AG08395 (cell line): ENCODE measurements around the gene HS1BP3.
A peak's percentile ranks its signal among the peaks of the same experiment; 100 is the strongest.

ENCODE experiments used
- DNase-seq: peaks from one replicate; pipeline ENCODE4 v3.0.0; 2012; ENCODE audit warnings: mixed read lengths, low spot score

HS1BP3 gene, protein sequence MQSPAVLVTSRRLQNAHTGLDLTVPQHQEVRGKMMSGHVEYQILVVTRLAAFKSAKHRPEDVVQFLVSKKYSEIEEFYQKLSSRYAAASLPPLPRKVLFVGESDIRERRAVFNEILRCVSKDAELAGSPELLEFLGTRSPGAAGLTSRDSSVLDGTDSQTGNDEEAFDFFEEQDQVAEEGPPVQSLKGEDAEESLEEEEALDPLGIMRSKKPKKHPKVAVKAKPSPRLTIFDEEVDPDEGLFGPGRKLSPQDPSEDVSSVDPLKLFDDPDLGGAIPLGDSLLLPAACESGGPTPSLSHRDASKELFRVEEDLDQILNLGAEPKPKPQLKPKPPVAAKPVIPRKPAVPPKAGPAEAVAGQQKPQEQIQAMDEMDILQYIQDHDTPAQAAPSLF

GRCh38 chr2:20650877-20651730 lies at the start of gene HS1BP3:
TSS of gene HS1BP3 (minus strand) at chr2:20651098. CDS start at chr2:20651063, 35 bp downstream.
- peak; percentile 96 for DNase-seq

- DNase-seq, result no peak
These were observed 48.2 kb upstream of the HS1BP3 start for GRCh38 chr2:20698916-20699613.

DNA sequence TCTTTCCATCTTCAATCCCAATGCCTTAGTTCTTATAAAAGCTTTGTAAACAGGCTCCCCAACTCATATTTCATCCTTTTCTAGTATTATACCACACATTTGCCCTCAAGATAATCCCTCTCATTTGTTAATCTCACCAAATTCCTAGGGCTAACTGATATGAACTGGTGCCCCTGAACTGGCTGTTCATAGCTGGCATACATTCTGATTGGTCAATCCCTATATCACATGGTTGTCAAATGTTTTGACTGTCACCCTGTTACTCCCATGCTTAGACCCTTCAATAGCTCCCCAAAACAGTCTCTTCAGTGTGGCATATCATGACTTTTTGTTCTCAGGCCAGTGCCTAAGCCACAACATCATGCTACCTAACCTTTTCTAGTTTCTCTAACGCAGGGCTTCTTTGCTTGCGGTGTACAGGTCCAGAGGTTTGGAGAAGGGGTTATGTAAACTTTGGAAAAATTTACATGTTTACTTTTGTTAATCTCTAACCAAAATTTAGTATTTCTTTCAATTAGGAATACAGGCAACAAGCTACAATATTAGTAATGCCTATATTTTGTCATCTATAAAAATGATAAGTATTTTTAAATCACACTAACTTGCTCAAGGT lies 46.5 kb upstream of the HS1BP3 start:
- DNase-seq, result no peak

DNA sequence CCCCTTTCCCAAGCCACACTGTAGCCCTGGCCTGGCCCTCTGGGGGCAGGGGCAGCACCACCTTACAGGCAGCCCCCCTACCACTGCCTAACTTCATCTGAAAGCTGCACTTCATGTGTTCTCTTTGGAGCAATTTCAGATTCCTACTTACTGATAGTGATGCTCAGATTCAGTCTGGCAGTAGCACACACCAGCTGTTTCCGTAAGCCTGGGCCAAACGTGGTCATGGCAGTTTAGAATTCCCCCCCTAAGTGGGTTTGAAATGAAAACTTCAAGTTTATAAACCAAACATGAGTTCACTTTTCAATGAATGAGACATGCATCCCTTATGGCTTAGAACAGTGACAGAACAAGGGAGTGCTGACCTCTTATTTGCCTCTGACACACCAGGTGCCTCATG lies 45.5 kb upstream of the HS1BP3 start:
- DNase-seq, result no peak

- DNase-seq, result no peak
These were observed 42.4 kb upstream of the HS1BP3 start for GRCh38 chr2:20693317-20693716.

- no peak for DNase-seq
These were observed 41.2 kb upstream of the HS1BP3 start for GRCh38 chr2:20692081-20692480.

GRCh38 chr2:20691076-20691734 lies 40.3 kb upstream of the HS1BP3 start:
- DNase-seq, result no peak

GRCh38 chr2:20689428-20690264 lies 38.7 kb upstream of the HS1BP3 start:
- no peak for DNase-seq

GRCh38 chr2:20687260-20687832 lies 36.4 kb upstream of the HS1BP3 start:
- no peak for DNase-seq

DNA sequence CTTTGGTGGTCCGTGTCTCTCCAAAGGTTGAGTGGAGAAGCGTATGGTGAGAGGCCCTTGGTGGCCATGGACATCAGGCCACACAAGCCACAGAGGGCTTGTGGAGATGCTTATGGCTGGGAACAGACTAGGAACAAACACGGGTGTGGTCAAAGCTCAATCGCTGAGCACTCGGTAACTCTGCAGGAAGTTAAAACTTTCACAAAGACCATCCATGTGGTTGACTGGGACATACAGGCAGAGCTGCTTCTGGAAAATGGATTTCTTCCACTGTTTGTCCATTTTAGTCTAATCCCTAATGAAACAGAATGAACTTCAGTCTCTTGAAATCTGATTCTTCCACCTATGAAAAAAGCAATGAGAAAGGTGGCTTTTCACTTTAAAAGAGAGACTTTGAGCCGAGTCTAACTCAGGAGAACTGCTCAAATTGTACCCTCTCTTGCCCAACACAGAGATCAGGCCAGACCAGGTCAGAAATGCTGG lies 33.7 kb upstream of the HS1BP3 start:
- no peak for DNase-seq

DNA sequence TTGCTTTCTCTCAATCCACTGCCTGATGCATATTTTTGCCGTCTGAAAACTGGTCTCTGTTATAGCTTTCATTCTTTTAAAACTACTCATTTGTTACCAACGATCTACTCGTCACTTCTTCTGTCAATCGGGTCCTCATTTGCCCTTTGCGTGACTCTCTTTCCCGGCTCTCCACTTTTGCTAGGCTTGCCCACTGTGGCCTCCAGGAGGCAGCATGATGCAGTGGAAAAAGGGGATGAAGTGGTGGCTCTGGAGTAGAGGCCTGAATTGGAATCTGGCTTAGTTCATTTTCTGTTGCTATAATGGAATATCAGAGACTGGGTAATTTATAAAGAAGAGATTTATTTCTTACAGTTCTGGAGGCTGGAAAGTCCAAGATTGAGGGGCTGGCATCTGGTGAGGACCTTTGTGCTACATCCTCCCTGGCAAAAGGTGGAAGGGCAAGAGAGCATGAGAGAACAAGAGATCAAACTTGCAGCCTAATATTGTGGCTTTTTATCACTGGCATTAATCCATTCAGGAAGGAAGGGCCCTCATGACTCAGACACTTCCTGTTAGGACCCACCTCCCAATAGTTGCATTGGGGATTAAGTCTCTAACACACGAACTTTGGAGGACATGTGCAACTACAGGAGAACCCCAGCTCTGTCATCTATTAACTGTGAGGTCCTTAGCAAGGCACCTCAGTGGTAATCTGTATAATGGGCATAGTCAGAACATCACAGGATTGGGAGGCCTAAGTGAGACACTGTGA lies 31.4 kb upstream of the HS1BP3 start:
- DNase-seq, result peak; percentile 47

- no peak for DNase-seq
These were observed 30.0 kb upstream of the HS1BP3 start for GRCh38 chr2:20680744-20681375.

DNA sequence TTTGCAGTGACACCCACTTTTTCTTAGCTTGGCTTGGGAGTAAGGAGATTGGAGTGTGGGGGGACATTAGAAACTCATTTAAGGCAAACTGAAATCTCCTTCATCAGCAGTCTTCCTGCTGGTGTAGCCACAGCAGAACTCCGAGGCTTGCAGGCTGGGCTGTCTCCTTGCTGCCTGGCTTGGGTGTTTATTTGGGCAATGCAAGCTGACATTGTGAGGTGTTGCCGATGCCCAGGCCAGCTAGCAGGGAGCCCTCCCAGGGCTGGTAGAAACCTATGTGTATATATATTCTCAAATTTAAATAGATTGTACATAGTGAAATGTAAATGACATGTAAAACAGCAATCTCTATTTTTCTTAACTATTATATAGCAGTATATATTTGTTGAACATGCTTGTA lies 27.9 kb upstream of the HS1BP3 start:
- no peak for DNase-seq

GRCh38 chr2:20678086-20678395 lies 27.1 kb upstream of the HS1BP3 start:
- DNase-seq, result no peak

GRCh38 chr2:20677301-20678085 lies 26.6 kb upstream of the HS1BP3 start:
- DNase-seq, result no peak

GRCh38 chr2:20676353-20677215 lies 25.7 kb upstream of the HS1BP3 start:
- no peak for DNase-seq

- no peak for DNase-seq
These were observed 24.9 kb upstream of the HS1BP3 start for GRCh38 chr2:20675701-20676352.
